SK-N-SH (cell line): ENCODE measurements around the gene CEP85. TPM values are rescaled to one million over a fixed set of nuclear protein-coding genes. Genes with fewer than 3 reads are reported as not detected.

Experiments used
- CTCF ChIA-PET: fragments of 300-600, 350-600 bp; formaldehyde crosslinking; extraction: SDS; loops from one replicate; lab custom pipeline; 2021; lab: Yijun Ruan, JAX
- POLR2A ChIA-PET: fragments of 350-600 bp; sonication (Branson Sonifier 250); formaldehyde crosslinking; extraction: SDS; loops from one replicate; lab custom pipeline; 2020; ENCODE audit warnings: antibody characterized with exemption, inconsistent platforms; lab: Yijun Ruan, JAX
- DNase-seq: peaks from one replicate; pipeline ENCODE4 v3.0.0; 2012
- H2AFZ ChIP-seq: fragments of 200-600 bp; sonication (generic); 2 replicates; pipeline ENCODE4 v1.8.1; 2016; ENCODE audit warnings: antibody characterized with exemption, mild to moderate bottlenecking, low read depth
- H3F3A ChIP-seq: fragments of 200-600 bp; sonication (generic); replicated peaks from 2 replicates; pipeline ENCODE3; 2016; ENCODE audit warnings: antibody characterized with exemption, mild to moderate bottlenecking; ENCODE audit not compliant: insufficient read depth
- H3K27ac ChIP-seq, 2 experiments: fragments of 200-500 bp in 1 of 2; fragments of 200-600 bp in 1 of 2; sonication (Bioruptor generic) in 1 of 2; sonication (generic), shearing (Covaris generic) in 1 of 2; 2 replicates each; pipeline versions ENCODE4 v1.5.1 to v1.6.1; 2014 to 2016; ENCODE audit warnings: low read depth in 2 of 2, inconsistent platforms in 1 of 2, low read length in 1 of 2, mild to moderate bottlenecking in 1 of 2, mixed read lengths in 1 of 2
- H3K27me3 ChIP-seq: fragments of 200-600 bp; sonication (generic), shearing (Covaris generic); 2 replicates; pipeline ENCODE4 v1.6.1; 2016; ENCODE audit warnings: mixed run types; ENCODE audit not compliant: insufficient read depth
- H3K36me3 ChIP-seq, 2 experiments: fragments of 200-500 bp in 1 of 2; fragments of 200-600 bp in 1 of 2; sonication (Bioruptor generic) in 1 of 2; sonication (generic) in 1 of 2; replicated peaks in 1 of 2; 2 replicates each; pipeline versions ENCODE3 to v1.5.1; 2014 to 2016; ENCODE audit warnings: low read length in 1 of 2, mild to moderate bottlenecking in 1 of 2; ENCODE audit not compliant: insufficient read depth in 2 of 2, control insufficient read depth in 1 of 2
- H3K4me1 ChIP-seq, 2 experiments: fragments of 200-500 bp in 1 of 2; fragments of 200-600 bp in 1 of 2; sonication (Bioruptor generic) in 1 of 2; sonication (generic), shearing (Covaris generic) in 1 of 2; 2 replicates each; pipeline versions ENCODE4 v1.5.1 to v1.6.1; 2014 to 2016; ENCODE audit warnings: low read depth in 1 of 2, low read length in 1 of 2, mixed run types in 1 of 2; ENCODE audit not compliant: insufficient read depth in 2 of 2, control insufficient read depth in 1 of 2
- H3K4me2 ChIP-seq: fragments of 200-600 bp; sonication (generic), shearing (Covaris generic); 2 replicates; pipeline ENCODE4 v1.6.1; 2017; ENCODE audit warnings: mixed run types
- H3K4me3 ChIP-seq, 2 experiments: fragments of 200-500 bp in 1 of 2; fragments of 200-600 bp in 1 of 2; sonication (Bioruptor generic) in 1 of 2; sonication (generic), shearing (Covaris generic) in 1 of 2; 2 replicates each; pipeline versions ENCODE4 v1.5.1 to v1.8.1; 2014 to 2016; ENCODE audit warnings: low read depth in 2 of 2, inconsistent platforms in 1 of 2, low read length in 1 of 2, mild to moderate bottlenecking in 1 of 2, mixed read lengths in 1 of 2, moderate library complexity in 1 of 2
- H3K79me2 ChIP-seq: fragments of 200-600 bp; sonication (generic); 2 replicates; pipeline ENCODE4 v1.8.1; 2017; ENCODE audit warnings: mild to moderate bottlenecking; ENCODE audit not compliant: insufficient read depth
- H3K9ac ChIP-seq: fragments of 200-600 bp; sonication (generic); 2 replicates; pipeline ENCODE4 v1.6.1; 2017; ENCODE audit warnings: mixed run types
- H3K9me2 ChIP-seq: fragments of 200-600 bp; sonication (generic); 2 replicates; pipeline ENCODE4 v1.6.1; 2017; ENCODE audit warnings: mixed run types
- H3K9me3 ChIP-seq: fragments of 200-600 bp; sonication (generic); 2 replicates; pipeline ENCODE4 v1.6.1; 2017; ENCODE audit warnings: mixed run types, mild to moderate bottlenecking, moderate library complexity
- H4K20me1 ChIP-seq: fragments of 200-600 bp; sonication (generic); 2 replicates; pipeline ENCODE4 v1.6.1; 2017; ENCODE audit warnings: mild to moderate bottlenecking, mixed run types; ENCODE audit not compliant: insufficient read depth
- EP300 ChIP-seq, 2 experiments: IDR thresholded peaks; 2 replicates each; pipeline versions ENCODE4 v1.4.0 to v1.6.1; 2012; ENCODE audit warnings: borderline replicate concordance in 1 of 2, low read depth in 1 of 2, low read length in 1 of 2
- EZH2phosphoT487 ChIP-seq: fragments of 200-600 bp; sonication (generic); IDR thresholded peaks from 2 replicates; pipeline ENCODE4 v1.6.1; 2017; ENCODE audit warnings: low read depth, mixed run types, mild to moderate bottlenecking, antibody characterized with exemption, moderate library complexity, borderline replicate concordance
- FOXJ3 ChIP-seq: sonication (generic); formaldehyde crosslinking; IDR thresholded peaks from 2 replicates; pipeline ENCODE4 v1.5.1; 2020; ENCODE audit warnings: mild to moderate bottlenecking, missing genetic modification reagents
- FOXM1 ChIP-seq: IDR thresholded peaks from 2 replicates; pipeline ENCODE4 v1.4.0; 2012; ENCODE audit warnings: low read depth, mild to moderate bottlenecking
- GABPA ChIP-seq: IDR thresholded peaks from 2 replicates; pipeline ENCODE4 v1.4.0; 2012; ENCODE audit warnings: low read depth, mild to moderate bottlenecking
- GATA2 ChIP-seq: sonication (generic); formaldehyde crosslinking; IDR thresholded peaks from 2 replicates; pipeline ENCODE4 v1.5.0; 2020; ENCODE audit warnings: mild to moderate bottlenecking, missing genetic modification reagents
- IRF3 ChIP-seq: fragments of 150-350 bp; IDR thresholded peaks from 2 replicates; pipeline ENCODE4 v1.6.1; 2016; ENCODE audit warnings: mild to moderate bottlenecking, low read depth, low read length
- JUND ChIP-seq: IDR thresholded peaks from 2 replicates; pipeline ENCODE4 v1.4.0; 2012
- MEF2A ChIP-seq: IDR thresholded peaks from 2 replicates; pipeline ENCODE4 v1.4.0; 2012; ENCODE audit warnings: low read depth, borderline replicate concordance
- MXI1 ChIP-seq: IDR thresholded peaks from 2 replicates; pipeline ENCODE4 v1.6.1; 2012; ENCODE audit warnings: mild to moderate bottlenecking, low read depth, low read length, improper control_type of control experiment
- NFIC ChIP-seq: IDR thresholded peaks from 2 replicates; pipeline ENCODE4 v1.4.0; 2012; ENCODE audit warnings: borderline replicate concordance
- PBX3 ChIP-seq: IDR thresholded peaks from 2 replicates; pipeline ENCODE4; 2012
- POLR2AphosphoS5 ChIP-seq: IDR thresholded peaks from 2 replicates; pipeline ENCODE4 v1.6.1; 2012; ENCODE audit warnings: low read depth, low read length
- RAD21 ChIP-seq: IDR thresholded peaks from 2 replicates; pipeline ENCODE4 v1.6.1; 2012; ENCODE audit warnings: mild to moderate bottlenecking, low read length
- RCOR1 ChIP-seq: fragments of 150-350 bp; IDR thresholded peaks from 2 replicates; pipeline ENCODE4 v1.6.1; 2017; ENCODE audit warnings: antibody characterized with exemption, low read length
- TAF1 ChIP-seq: IDR thresholded peaks from 2 replicates; pipeline ENCODE4 v1.6.1; 2012; ENCODE audit warnings: low read depth, mild to moderate bottlenecking, low read length, moderate library complexity, borderline replicate concordance
- TCF12 ChIP-seq: IDR thresholded peaks from 2 replicates; pipeline ENCODE4 v1.4.0; 2012
- ZBTB33 ChIP-seq: IDR thresholded peaks from 2 replicates; pipeline ENCODE4 v1.4.0; 2012; ENCODE audit warnings: low read depth, borderline replicate concordance
- WGBS: methylation state at CpG from one replicate; pipeline ENCODE4 v1.1.6; 2017; ENCODE audit warnings: low lambda C conversion rate; 5-methylcytosine and 5-hydroxymethylcytosine counted together
- polyA plus RNA-seq, 3 experiments: library from polyadenylated mRNA; depleted of rRNA; stranded (reverse); fragments of >200 nt; gene quantifications; 2 replicates each; pipeline ENCODE4 v1.2.3, GENCODE V29; 2012

CEP85 gene
- polyA plus RNA-seq, 1 of the 3 experiments (the other 2 are of a cell fraction): 12.1 TPM

GRCh38 chr1:26195805-26196204, 38.2 kb upstream of the CEP85 start (continued):
- TF ChIP-seq ZBTB33 (no peak), GATA2 (CRISPR knock-in tag) (no peak), EZH2phosphoT487 (no peak), GABPA (no peak), MXI1 (no peak), PBX3 (no peak), TCF12 (no peak), IRF3 (no peak), MEF2A (no peak), NFIC (no peak)

DNA sequence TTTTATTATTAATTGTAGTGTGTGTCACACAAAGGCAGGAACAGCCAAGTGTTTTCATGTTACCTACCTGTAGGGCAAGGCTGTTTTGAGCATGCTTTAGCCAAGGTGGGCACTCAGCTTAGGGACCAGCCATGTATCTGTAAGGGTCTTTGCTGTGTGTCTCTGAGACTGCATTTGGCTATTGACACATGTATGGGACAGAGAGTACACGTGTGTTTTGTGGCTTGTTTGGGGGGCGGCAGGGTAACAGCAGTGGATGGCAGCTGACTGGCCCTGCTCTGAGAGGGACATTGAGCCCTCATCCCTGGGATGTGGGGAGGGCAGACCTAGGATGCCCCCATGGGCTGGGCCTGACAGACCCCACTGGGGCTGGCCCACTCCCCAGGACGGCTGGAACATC, 36.7 kb upstream of the CEP85 start:
- 42% methylated on average over 2 of the region's 3 CpGs for WGBS
- H3K79me2 ChIP-seq: no peaks in the 10 kb centered on the region
- H3K27me3 ChIP-seq: no peaks in the 10 kb centered on the region; the same call in 1 of the 2 replicates
- H3F3A ChIP-seq: no peaks in the 10 kb centered on the region
- no peaks in the 10 kb centered on the region for H3K9me3 ChIP-seq
- H3K4me2 ChIP-seq: no peak overlapping the region
- no peak overlapping the region for H3K4me3 ChIP-seq
- H3K27ac ChIP-seq: no peak overlapping the region
- POLR2A ChIA-PET: no interaction called here
- no peaks in the 10 kb centered on the region for H3K4me1 ChIP-seq
- no peaks in the 10 kb centered on the region for H4K20me1 ChIP-seq
- no peak for DNase-seq
- no peaks in the 10 kb centered on the region for H3K9me2 ChIP-seq
- H3K9ac ChIP-seq: no peak overlapping the region
- H3K36me3 ChIP-seq: no peaks in the 10 kb centered on the region
- TF ChIP-seq RAD21 (no peak), NFIC (no peak), FOXM1 (no peak), TAF1 (no peak), IRF3 (no peak), RCOR1 (no peak), FOXJ3 (no peak), GABPA (no peak), POLR2AphosphoS5 (no peak), JUND (no peak), EP300 (IDR thresholded peaks at IDR 0.05; ENCODE audit: borderline replicate concordance in 1 of 2, low read depth in 1 of 2, low read length in 1 of 2) (no peak), ZBTB33 (no peak)
- TF ChIP-seq, all 33 proteins: peak for 0
- H2AFZ ChIP-seq: no peak overlapping the region
- CTCF ChIA-PET: interaction anchor here (1.3 kb wide), 1 partner anchor 27 kb away, joined by 7 read pairs; the partner anchor contains the start of gene ZNF593
